ENCODE data around the gene CDSN. TPM values are rescaled to one million over a fixed set of nuclear protein-coding genes. Genes with fewer than 3 reads are reported as not detected.

CDSN gene
- polyA plus RNA-seq, 2 of the 4 experiments (the other 2 are of a cell fraction): not detected

DNA sequence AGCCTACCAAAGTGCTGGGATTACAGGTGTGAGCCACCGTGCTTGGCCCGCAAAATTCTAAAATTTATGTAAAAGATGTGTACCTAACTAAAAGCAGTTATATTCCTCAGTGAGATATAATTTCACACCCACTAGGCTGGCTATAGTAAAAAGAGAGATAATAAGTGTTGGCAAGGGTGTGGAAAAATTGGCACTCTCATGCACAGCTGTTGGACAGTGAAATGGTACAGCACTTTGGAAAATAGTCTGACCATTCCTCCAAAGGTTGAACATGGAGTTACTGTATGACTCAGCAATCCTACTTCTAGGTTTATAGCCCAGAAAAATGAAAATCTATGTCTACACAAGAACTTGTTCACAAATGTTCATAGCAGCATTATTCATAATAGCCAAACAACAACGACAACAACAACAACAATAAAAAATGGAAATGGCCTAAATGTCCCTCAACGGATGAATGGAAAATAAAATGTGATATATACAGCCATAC, 21.8 kb downstream of the CDSN start:
- H3K4me2 ChIP-seq: no peak overlapping the region
- no peak overlapping the region for H3K4me3 ChIP-seq
- H3K4me1 ChIP-seq: peaks cover 8% of the 10 kb centered on the region; the same call in 2 of the 3 replicates
- 92% methylated on average over 4 of the region's 4 CpGs for WGBS (ENCODE audit: missing lambda C conversion rate)
- ChIA-PET CTCF (no interaction called here), POLR2A (no interaction called here)
- H3K9me3 ChIP-seq: no peaks in the 10 kb centered on the region
- ATAC-seq (no peak), FAIRE-seq (no peak), DNase-seq (ENCODE audit: low read depth in 1 of 2, low spot score in 1 of 2) (no peak)
- 0 out of 2 replicates have a peak, but pooled peaks have one; percentile 22 for TF ChIP-seq NFE2L2 (conservative IDR thresholded peaks at IDR 0.05; ENCODE audit: low read length)
- TF ChIP-seq TP53 (CRISPR knock-in tag; IDR thresholded peaks at IDR 0.05): no peak
- no peak for TF ChIP-seq CBX8 (IDR thresholded peaks at IDR 0.05)
- TF ChIP-seq FOXS1 (CRISPR knock-in tag; IDR thresholded peaks at IDR 0.05): no peak
- TF ChIP-seq MAZ (IDR thresholded peaks at IDR 0.05; ENCODE audit: borderline replicate concordance, low read depth, low read length): no peak
- no peak for TF ChIP-seq RNF2 (IDR thresholded peaks at IDR 0.05; ENCODE audit: borderline replicate concordance, low read depth)
- TF ChIP-seq MAFK (IDR thresholded peaks at IDR 0.05; ENCODE audit: partially characterized antibody): peak; percentile 71
- no peak for TF ChIP-seq CHD4 (IDR thresholded peaks at IDR 0.05; ENCODE audit: borderline replicate concordance)
- no peak for TF ChIP-seq ZFP36 (IDR thresholded peaks at IDR 0.05; ENCODE audit: borderline replicate concordance, partially characterized antibody)
- no peak for TF ChIP-seq CBX2 (IDR thresholded peaks at IDR 0.05; ENCODE audit: borderline replicate concordance, low read depth)
- no peak for TF ChIP-seq EHF (CRISPR knock-in tag; IDR thresholded peaks at IDR 0.05)
- TF ChIP-seq, protein P1, sequence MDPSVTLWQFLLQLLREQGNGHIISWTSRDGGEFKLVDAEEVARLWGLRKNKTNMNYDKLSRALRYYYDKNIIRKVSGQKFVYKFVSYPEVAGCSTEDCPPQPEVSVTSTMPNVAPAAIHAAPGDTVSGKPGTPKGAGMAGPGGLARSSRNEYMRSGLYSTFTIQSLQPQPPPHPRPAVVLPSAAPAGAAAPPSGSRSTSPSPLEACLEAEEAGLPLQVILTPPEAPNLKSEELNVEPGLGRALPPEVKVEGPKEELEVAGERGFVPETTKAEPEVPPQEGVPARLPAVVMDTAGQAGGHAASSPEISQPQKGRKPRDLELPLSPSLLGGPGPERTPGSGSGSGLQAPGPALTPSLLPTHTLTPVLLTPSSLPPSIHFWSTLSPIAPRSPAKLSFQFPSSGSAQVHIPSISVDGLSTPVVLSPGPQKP (IDR thresholded peaks at IDR 0.05; ENCODE audit: low read depth, low read length): no peak
- no peak overlapping the region for H3K27ac ChIP-seq

DNA sequence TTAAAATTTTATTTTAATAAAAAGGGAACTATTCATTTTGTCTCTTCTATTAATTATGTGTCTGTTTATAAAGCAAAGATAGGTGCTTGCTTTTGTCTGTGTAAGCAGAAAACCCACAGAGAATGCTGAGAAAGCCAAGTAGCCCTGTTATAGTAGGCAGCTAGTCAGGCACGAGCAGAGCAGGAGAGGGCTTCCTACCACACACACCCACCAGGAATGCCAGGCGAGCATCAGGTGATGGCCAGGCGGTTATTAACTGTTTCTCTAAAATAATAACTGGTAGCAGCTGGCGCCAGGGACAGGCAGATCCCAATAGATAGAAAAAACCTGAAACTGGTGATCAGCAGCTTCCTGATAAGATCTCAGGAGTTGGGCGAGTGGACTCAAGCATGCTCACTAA, 23.6 kb downstream of the CDSN start:
- ATAC-seq: no peak
- ChIA-PET POLR2A (no interaction called here), CTCF (interaction anchor here (0.8 kb wide), 1 partner anchor 9 kb away, joined by 4 read pairs; no protein-coding TSS in a partner anchor)
- 96% methylated on average over 5 of the region's 5 CpGs for WGBS (ENCODE audit: missing lambda C conversion rate)
- Histone ChIP-seq H3K4me3 (no peak overlapping the region), H3K4me2 (no peak overlapping the region), H3K9me3 (no peaks in the 10 kb centered on the region), H3K27ac (no peak overlapping the region), H3K4me1 (peaks cover 16% of the 10 kb centered on the region)
- DNase-seq (ENCODE audit: low read depth in 1 of 2, low spot score in 1 of 2): no peak
- TF ChIP-seq POLR2A (IDR thresholded peaks at IDR 0.05; ENCODE audit: low read length): no peak
- TF ChIP-seq RCOR1 (IDR thresholded peaks at IDR 0.05; ENCODE audit: low read depth, low read length): no peak
- TF ChIP-seq ZNF302 (CRISPR knock-in tag; IDR thresholded peaks at IDR 0.05): no peak
- TF ChIP-seq FOSL2 (IDR thresholded peaks at IDR 0.05): no peak
- TF ChIP-seq FOSL2 (CRISPR knock-in tag; IDR thresholded peaks at IDR 0.05): no peak
- TF ChIP-seq HOXB13 (CRISPR knock-in tag; IDR thresholded peaks at IDR 0.05; ENCODE audit: low read depth): no peak
- no peak for TF ChIP-seq EHMT2 (IDR thresholded peaks at IDR 0.05; ENCODE audit: low read depth)
- no peak for TF ChIP-seq RAD21 (conservative IDR thresholded peaks at IDR 0.05 in 1 of 2, IDR thresholded peaks at IDR 0.05 in 1 of 2)
- TF ChIP-seq SREBF2 (IDR thresholded peaks at IDR 0.05): no peak
- no peak for TF ChIP-seq TFCP2L1 (CRISPR knock-in tag; IDR thresholded peaks at IDR 0.05)
- TF ChIP-seq NR3C1 (IDR thresholded peaks at IDR 0.05): no peak
- TF ChIP-seq MYC (IDR thresholded peaks at IDR 0.05; ENCODE audit: borderline replicate concordance, low read length): no peak
- TF ChIP-seq KDM5A (IDR thresholded peaks at IDR 0.05): no peak
- TF ChIP-seq, protein P1 (IDR thresholded peaks at IDR 0.05; ENCODE audit: low read depth, low read length): no peak
- TF ChIP-seq RARB (CRISPR knock-in tag; IDR thresholded peaks at IDR 0.05): no peak
- no peak for TF ChIP-seq RNF2 (IDR thresholded peaks at IDR 0.05; ENCODE audit: borderline replicate concordance, low read depth)
- no peak for TF ChIP-seq TP53 (CRISPR knock-in tag; IDR thresholded peaks at IDR 0.05)
- no peak for TF ChIP-seq CHD2 (IDR thresholded peaks at IDR 0.05; ENCODE audit: low read length, partially characterized antibody)
- no peak for TF ChIP-seq CHD4 (IDR thresholded peaks at IDR 0.05; ENCODE audit: borderline replicate concordance)
- FAIRE-seq: no peak

All from A549 (cell line).